C4-2B (cell line): Measurements from ENCODE around the gene HBS1L.

Experiments
- H3K27ac ChIP-seq: fragments of 450-650 bp; 2 replicates; pipeline ENCODE4 v1.5.1; 2017
- CTCF ChIP-seq: fragments of 450-650 bp; conservative IDR thresholded peaks from 2 replicates; pipeline ENCODE4 v1.5.1; 2017; ENCODE audit warnings: mild to moderate bottlenecking
- ZFX ChIP-seq: fragments of 450-650 bp; IDR thresholded peaks from 2 replicates; pipeline ENCODE4 v1.6.1; 2017

Gene HBS1L

GRCh38 chr6:134962421-134962820, 92.2 kb downstream of the HBS1L start:
- H3K27ac ChIP-seq, result no peak overlapping the region
- TF ChIP-seq CTCF (no peak), ZFX (no peak)

DNA sequence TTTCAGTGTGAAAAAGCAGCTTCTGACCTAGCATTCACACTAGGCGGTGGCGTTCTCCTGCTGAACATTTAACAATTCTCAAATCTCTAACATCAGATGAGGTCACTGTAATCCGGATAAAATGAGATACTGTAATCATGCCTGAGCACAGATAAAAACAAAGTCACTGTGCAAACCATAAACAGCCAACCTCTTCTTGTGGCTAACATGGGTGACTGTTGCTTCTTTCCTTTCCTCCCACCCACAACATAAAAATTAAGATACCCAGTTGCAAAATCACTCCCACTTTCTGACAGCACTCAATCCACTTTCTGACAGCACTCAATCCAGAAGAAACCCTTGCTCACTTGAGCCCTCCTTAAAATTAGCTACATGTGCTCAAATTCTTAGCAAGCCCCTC, 93.3 kb downstream of the HBS1L start:
- H3K27ac ChIP-seq, result no peak overlapping the region
- TF ChIP-seq ZFX (no peak), CTCF (no peak)

DNA sequence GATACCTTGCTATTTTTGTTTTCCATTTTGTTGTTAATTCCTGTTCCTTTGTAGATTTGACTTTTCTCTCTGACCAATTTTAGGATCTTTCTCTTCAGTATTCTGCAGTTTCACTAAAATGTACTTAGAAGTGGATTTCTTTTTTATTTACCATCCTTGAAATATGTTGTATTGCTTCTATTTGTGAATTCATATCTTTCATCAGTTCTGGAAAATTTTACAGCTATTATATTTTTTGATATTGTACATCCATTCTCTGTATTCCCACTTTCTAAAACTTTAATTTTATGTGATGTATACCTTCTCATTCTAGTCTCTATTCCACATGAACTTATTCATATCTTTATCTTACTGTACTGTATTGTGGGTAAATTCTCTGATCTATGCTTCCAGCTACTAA, 95.0 kb downstream of the HBS1L start:
- TF ChIP-seq ZFX (no peak), CTCF (no peak)
- no peak overlapping the region for H3K27ac ChIP-seq

DNA sequence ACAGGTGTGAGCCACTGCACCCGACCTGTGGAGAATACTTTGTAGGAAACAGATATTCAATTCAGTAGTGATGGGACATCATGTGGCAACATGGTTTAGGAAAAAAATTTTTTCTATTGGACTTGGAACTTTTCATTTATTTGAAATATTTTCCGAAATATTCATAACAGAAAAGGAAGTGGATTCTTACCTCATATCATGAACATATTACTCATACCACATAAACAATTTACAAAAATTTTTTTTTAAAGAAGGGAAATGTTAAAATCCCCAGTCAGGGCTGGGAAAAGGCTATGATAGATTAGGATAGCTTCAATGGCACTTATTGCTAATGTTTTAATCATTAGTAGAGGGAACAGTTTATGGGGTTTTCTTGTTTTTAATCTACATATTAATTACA, 97.9 kb downstream of the HBS1L start:
- TF ChIP-seq CTCF, result no peak
- H3K27ac ChIP-seq, result no peak overlapping the region

DNA sequence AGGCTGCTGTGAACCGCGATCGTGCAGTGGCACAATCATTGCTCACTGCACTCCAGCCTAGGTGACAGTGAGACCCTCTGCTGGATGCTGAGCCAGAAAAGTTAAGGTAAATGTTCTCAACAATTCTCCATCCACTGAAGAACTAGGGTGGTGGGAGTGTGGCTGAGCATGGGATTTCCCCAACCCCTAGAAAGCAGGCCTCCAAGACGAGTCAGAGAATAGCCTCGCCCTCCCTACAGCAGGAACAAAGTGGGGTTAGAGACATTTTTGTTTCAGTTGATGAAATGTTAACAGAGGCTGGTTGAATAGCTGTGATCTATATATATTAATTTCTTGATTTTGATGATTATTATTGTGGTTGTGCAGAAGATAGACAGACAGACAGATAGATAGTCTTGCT, 98.6 kb downstream of the HBS1L start:
- no peak for TF ChIP-seq CTCF
- TF ChIP-seq ZFX, result no peak
- H3K27ac ChIP-seq, result no peak overlapping the region

GRCh38 chr6:134954272-134955000, 100.2 kb downstream of the HBS1L start:
- no peak for TF ChIP-seq ZFX
- TF ChIP-seq CTCF, result no peak
- H3K27ac ChIP-seq, result no peak overlapping the region

DNA sequence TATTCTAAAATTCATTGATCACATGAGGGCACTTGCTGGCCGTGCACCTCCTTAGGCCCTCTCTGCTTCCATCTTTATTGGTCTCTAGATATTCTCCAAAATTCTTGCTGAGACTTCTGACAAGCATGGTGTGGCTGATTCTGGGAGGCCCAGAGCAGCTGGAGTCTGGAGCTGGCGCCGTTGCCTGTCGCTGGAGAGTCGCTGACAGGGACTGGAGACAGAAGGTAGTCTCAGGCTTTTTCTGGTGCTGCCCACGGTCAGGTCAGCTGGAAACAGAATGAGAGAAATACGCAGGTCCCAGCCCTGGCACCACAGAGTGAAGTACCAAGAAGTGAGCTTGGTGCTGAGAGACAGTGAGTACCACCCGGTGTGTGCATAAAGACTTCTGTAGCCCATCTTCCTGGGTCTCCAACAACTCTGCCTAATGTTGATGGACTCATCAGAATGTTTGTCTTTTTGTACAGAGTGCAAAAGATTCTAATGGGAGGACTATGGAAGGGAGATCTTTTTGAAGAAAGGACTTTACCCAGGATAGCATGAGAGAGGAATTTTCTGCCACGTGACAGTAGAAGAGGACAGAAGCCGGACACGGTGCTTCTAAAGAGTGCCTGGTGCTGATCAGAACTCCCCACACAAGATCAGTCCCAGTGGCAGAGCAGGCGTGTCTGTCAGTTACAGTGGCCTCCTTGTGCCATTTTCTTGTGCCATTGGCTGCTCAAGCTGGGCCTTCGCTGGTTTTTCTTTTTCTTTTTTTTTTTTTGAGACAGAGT, 102.9 kb downstream of the HBS1L start:
- H3K27ac ChIP-seq, result no peak overlapping the region
- no peak for TF ChIP-seq CTCF
- TF ChIP-seq ZFX, result no peak
